Measurements from ENCODE around the gene C13orf46. TPM values are rescaled to one million over a fixed set of nuclear protein-coding genes. Genes with fewer than 3 reads are reported as not detected.

Gene C13orf46
- total and polyA plus RNA-seq, 2 of the 8 experiments (the other 6 are each of a cell fraction or from before 2014, with no cell fraction given) = 0.23 to 0.28 TPM

- Histone ChIP-seq H2AK5ac (ENCODE audit: low read depth, low read length) (no peak overlapping the region), H3K9me3 (ENCODE audit: insufficient read depth in 2 of 2, low read depth in 1 of 2, low read length in 1 of 2) (peaks cover 21 to 57% of the 10 kb centered on the region in 2 experiments; a peak in 3 of 4 replicates), H4K8ac (ENCODE audit: extremely low read depth, insufficient read depth, low read length) (no peak overlapping the region), H3K23me2 (ENCODE audit: low read depth, low read length) (no peaks in the 10 kb centered on the region), H4K5ac (ENCODE audit: insufficient read length, low read depth, low read length) (no peak overlapping the region), H3K14ac (ENCODE audit: insufficient read length) (no peak overlapping the region), H3K27ac (ENCODE audit: low read depth, low read length) (no peak overlapping the region), H2AFZ (ENCODE audit: low read length) (no peak overlapping the region), H3K23ac (ENCODE audit: insufficient read length) (no peak overlapping the region), H3K18ac (ENCODE audit: extremely low read depth, low read length) (no peak overlapping the region), H3K4ac (replicated peaks; ENCODE audit: insufficient read length, low read depth, low read length) (no peak overlapping the region), H3K36me3 (ENCODE audit: control insufficient read depth in 2 of 4, insufficient read depth in 4 of 4, low read length in 3 of 4) (no peaks in the 10 kb centered on the region), H2BK12ac (ENCODE audit: low read depth, low read length) (no peak overlapping the region), H3K9ac (replicated peaks in 1 of 4; ENCODE audit: extremely low read depth in 1 of 4, low read depth in 3 of 4, low read length in 3 of 4) (no peak overlapping the region), H2BK15ac (ENCODE audit: low read length) (no peak overlapping the region), H3K56ac (replicated peaks; ENCODE audit: insufficient read length, low read depth, low read length) (no peak overlapping the region), H3K4me1 (replicated peaks in 1 of 4; ENCODE audit: control insufficient read depth in 3 of 4, insufficient read depth in 4 of 4, low read length in 3 of 4) (peaks cover 0 to 1% (median 0%) of the 10 kb centered on the region in 4 experiments; a peak in 1 of 7 replicates), H4K20me1 (replicated peaks in 1 of 2; ENCODE audit: control insufficient read depth in 1 of 2, insufficient read depth in 2 of 2, low read length in 2 of 2) (no peaks in the 10 kb centered on the region), H3K4me3 (ENCODE audit: extremely low read depth in 1 of 4, insufficient read depth in 2 of 4, low read depth in 3 of 4, low read length in 4 of 4) (no peak overlapping the region), H3K79me2 (ENCODE audit: control insufficient read depth in 1 of 2, insufficient read depth in 2 of 2, low read length in 2 of 2) (no peaks in the 10 kb centered on the region), H2BK5ac (ENCODE audit: low read depth, low read length) (no peak overlapping the region), H3K79me1 (ENCODE audit: low read depth, low read length) (no peaks in the 10 kb centered on the region; the same call in 1 of the 2 replicates), H4K91ac (replicated peaks; ENCODE audit: insufficient read length, low read length) (no peak overlapping the region), H2BK20ac (ENCODE audit: low read length) (no peak overlapping the region), H3K27me3 (replicated peaks in 1 of 4; ENCODE audit: control insufficient read depth in 3 of 4, extremely low read depth in 1 of 4, insufficient read depth in 3 of 4, low read length in 3 of 4) (no peaks in the 10 kb centered on the region), H3K4me2 (ENCODE audit: insufficient read depth in 1 of 2, low read depth in 2 of 2, low read length in 2 of 2) (no peak overlapping the region), H2BK120ac (replicated peaks; ENCODE audit: low read depth, low read length) (no peak overlapping the region)
- FAIRE-seq (no peak), DNase-seq (ENCODE audit: low read depth in 1 of 2, low spot score in 2 of 2) (no peak)
- WGBS, 2 experiments (ENCODE audit: extremely low coverage in 1 of 2, insufficient coverage in 1 of 2, insufficient read length in 1 of 2, insufficient replicate concordance in 2 of 2, low coverage in 1 of 2, low lambda C conversion rate in 2 of 2, missing lambda C conversion rate in 1 of 2) = 97% methylated on average over 14 of the region's 14 CpGs; no CpG with 5 or more reads in 1 of the 2 experiments
- TF ChIP-seq SIN3A (conservative IDR thresholded peaks at IDR 0.05 in 1 of 2, IDR thresholded peaks at IDR 0.05 in 1 of 2; ENCODE audit: low read depth in 1 of 2, low read length in 2 of 2) = no peak
- TF ChIP-seq CBX5 (IDR thresholded peaks at IDR 0.05; ENCODE audit: low read depth, low read length) = no peak
- TF ChIP-seq CTBP2 (IDR thresholded peaks at IDR 0.05; ENCODE audit: borderline replicate concordance, insufficient read depth, insufficient read length, low read length) = no peak
- no peak for TF ChIP-seq BRCA1 (IDR thresholded peaks at IDR 0.05; ENCODE audit: low read depth, low read length)
- no peak for TF ChIP-seq TEAD4 (IDR thresholded peaks at IDR 0.05; ENCODE audit: low read depth, low read length)
- TF ChIP-seq ATF2 (IDR thresholded peaks at IDR 0.05; ENCODE audit: low read length) = no peak
- TF ChIP-seq ATF3 (IDR thresholded peaks at IDR 0.05; ENCODE audit: insufficient read depth, low read depth, low read length) = no peak
- TF ChIP-seq TBP (IDR thresholded peaks at IDR 0.05; ENCODE audit: low read depth, low read length) = no peak
- TF ChIP-seq CREB1 (IDR thresholded peaks at IDR 0.05) = no peak
- no peak for TF ChIP-seq SAP30 (IDR thresholded peaks at IDR 0.05; ENCODE audit: insufficient read depth, insufficient replicate concordance, low read length)
- CTCF ChIA-PET (ENCODE audit: partially characterized antibody) = no interaction called here
- POLR2A ChIA-PET (ENCODE audit: partially characterized antibody) = no interaction called here
Measured at GRCh38 chr13:113956571-113956970, 17.3 kb downstream of the C13orf46 start.

Data from H1 (cell line).